GM19328 (cell line): ENCODE data around the gene NEUROG3.

Experiments
- ATAC-seq: cut with Tn5 transposase; IDR thresholded peaks from one replicate; pipeline ENCODE4 v1.9.1; 2021; ENCODE audit warnings: mild to moderate bottlenecking, moderate library complexity; ENCODE audit not compliant: unreplicated experiment

NEUROG3 gene, protein sequence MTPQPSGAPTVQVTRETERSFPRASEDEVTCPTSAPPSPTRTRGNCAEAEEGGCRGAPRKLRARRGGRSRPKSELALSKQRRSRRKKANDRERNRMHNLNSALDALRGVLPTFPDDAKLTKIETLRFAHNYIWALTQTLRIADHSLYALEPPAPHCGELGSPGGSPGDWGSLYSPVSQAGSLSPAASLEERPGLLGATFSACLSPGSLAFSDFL

DNA sequence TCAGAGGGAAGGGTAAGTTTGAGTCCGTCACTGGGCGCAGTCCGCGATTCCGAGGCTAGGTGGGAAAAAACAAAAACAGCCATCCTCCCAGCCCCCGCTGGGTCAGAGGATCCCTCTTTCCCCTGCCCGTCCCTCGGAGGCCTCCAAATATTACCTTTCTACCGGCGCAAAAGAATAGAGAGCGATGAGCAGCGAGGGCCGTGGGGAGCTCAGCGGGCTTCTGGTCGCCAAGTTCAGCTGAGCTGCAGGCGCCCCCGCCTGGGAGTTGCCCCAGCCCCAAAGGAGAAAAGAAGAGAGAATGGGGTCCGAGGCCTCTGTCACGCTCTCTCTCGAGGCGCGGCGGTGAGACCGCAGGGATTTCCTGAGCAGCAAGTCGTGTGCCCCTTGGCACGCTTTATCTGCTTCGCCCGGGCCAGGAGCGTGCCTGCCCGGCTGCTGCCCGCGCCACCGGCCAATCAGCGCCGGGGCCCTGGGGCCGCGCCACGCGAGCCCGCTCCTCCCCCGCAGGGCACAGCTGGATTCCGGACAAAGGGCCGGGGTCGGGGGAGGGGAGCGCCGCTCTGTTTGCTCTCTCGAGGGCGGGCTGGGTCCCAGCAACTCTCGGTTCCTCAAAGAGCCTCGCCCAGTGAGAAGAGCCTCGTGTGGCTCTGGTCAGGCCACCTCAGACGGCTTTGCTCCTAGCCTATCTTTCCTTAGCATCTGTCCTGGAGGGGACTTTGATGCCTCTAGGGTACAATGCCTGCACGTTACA, at the start of gene NEUROG3:
Gene NEUROG3, minus strand, starts transcription at position 367 of the 751 bp plus-strand sequence. CDS start 379 bp downstream, outside the sequence.
- ATAC-seq, result no peak

DNA sequence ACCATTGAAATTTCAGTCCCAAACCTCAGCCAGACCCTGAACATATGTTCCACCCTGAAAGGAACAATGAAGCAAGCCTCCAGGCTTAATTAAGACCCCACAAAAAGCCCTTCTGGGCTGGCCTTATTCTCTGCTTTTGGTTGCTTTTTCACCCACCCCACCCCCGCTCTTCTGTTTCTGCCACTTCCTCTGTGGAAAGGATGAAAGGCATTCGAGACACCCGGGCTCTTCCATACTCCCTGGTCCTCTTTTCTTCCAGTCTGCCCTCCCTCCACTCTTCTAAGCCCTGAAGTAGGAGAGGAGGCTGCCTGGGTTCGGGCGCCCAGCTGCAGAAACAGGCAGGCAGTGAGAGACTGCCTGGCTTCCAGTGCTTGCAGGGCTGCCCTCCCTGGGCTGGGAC, 47.4 kb upstream of the NEUROG3 start:
- ATAC-seq, result no peak

DNA sequence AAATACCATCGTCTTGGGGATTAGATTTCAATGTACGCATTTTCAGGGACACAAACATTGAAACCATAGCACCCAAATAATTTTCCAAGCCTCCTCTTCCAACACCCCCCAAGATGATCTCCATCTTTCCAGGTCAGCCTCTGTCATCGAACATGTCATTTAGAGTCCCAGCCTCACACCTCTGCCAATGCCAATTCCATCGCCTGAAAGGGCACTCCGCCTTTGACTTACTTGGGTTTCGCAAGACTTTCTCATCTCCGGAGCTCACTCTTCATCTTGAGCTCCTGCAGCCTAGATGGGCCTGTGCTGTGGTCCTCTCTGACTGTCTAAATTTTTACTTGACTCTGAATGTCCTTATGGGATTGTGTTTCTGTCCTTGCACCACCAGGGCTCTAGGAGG, 46.4 kb upstream of the NEUROG3 start:
- ATAC-seq, result no peak

DNA sequence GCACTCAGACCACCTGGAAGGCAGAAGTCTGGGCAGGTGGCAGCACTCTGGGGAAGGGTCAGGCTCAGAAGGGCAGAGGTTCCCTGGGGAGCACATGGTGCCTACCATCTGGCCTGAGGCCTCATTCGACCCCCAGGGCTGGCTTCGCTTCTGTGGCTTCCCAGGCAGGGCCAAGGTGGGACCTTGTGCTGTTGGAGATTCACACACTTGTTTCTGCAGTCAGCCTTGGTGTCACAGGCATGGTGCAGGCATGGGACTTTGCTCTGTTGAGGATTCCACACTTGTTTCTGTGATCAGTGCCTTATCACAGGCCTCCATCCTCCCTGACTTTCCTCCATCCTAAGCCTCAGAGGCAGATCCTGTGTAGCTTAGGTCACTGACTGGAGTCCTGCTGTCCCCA, 45.5 kb upstream of the NEUROG3 start:
- ATAC-seq, result no peak

DNA sequence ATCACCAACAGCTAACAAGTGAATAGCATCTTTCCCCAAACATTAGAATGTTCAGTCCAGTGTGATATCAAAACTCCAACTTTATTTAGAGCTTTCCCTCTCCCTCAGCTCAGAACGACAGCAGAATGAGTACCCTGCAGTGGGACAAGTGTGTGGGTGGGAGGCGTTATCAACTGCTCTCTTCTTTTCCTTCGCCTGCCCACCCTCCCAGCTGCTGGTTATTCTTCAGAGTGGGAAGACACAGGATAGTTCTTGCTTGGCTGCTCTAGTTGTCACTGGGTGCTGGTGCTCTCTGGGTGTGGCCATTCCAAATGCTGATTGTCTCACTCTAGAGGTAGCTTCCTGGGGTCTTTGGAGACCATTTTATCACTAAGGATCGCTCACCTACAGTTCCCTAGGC, 43.1 kb upstream of the NEUROG3 start:
- no peak for ATAC-seq

DNA sequence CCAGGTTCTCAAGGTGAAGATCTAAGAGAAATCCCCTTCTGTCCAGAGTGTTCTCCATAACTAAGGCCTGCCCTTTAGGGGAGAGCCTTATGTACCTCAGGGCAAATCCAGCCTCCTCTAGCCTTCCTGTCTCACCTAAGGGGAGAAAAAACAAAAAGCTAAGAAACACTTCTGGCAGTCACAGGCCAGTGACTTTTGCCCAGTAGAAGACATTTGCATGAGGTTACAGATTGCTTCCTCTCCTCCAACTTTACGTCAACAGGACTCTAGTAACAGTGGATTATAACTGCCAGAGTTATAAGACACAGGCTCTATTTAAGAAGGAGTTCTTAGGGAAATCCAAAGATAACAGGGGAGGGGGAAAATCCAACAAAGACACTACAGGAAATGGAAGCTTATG, 40.9 kb upstream of the NEUROG3 start:
- ATAC-seq, result no peak

DNA sequence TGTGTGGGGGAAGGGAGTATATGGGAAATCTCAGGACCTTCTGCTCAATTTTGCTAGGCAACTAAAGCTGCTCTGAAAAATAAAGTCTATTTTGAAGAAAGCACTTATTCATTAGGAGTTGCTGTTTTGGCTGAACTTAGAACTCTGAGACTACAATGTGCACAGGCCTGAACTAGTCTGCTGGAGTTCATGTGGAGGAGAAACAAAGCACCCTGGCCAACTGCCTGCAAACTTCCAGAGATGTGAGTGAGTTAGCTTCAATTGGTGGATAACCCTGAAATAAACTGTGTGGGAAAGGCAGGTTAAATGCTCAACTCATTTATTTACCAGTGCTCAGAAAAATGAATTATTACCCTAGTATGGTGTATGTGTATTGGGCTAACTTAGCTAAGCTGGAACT, 39.5 kb upstream of the NEUROG3 start:
- no peak for ATAC-seq

DNA sequence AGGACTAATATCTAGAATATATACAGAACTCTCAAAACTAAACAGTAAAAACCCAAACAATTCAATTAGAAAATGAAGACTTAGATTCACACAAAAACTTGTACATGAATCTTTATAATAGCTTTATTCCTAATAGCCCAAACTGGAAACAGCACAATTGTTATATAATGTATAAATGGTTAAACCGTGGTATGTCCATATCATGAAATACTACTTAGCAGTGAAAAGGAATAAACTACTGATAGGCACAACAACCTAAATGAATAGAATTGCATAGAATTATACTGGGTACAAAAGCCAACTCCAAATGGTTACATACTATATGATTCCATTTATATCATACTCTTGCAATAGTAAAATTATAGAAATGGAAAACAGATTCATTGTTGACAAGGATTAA, 35.9 kb upstream of the NEUROG3 start:
- ATAC-seq, result no peak

DNA sequence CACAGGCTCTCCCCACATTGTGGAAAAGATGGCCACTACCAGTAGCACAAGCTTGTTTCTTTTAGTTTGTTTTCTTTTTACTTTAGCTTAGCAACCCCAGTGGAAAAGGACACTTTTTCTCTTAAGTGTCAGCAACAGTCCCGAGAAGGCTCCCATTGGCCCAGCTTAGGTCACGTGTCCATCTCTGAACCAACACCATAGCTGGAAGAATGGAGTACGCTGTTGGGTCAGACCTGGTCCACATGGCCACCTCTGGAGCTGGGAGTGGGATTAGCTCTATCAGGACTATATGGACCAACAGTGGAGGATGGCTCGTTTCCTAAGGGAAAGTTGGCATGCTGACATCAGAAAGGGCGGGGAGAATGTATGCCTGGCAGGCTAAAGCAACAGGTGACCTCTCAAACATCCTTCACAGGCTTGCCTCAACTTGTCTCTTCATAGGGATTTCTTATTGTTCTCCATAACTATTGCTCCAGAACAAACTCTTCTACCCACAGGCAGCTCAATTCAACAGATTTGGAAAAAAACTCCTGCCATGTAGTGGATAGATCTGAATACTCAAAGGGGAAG, 27.6 kb upstream of the NEUROG3 start:
- no peak for ATAC-seq

DNA sequence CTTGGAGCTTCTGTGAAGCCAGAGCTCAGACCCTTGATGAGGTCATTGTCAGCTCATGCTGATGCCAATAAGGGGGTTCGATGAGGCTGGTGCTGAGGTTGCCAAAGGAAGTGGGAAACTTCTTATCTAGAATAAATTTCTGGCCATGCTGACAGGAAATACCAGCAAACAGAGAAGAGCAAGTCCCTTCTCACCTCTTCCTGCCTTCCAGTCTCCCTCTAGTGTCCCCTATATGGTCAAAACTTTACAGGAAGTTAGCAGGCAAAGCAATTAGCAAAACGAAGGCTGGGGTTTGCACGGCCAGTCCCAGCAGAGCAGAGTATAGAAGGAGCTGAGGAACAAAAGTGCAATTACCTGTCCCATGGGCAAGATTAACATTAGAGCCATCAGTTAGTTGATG, 15.1 kb upstream of the NEUROG3 start:
- no peak for ATAC-seq

DNA sequence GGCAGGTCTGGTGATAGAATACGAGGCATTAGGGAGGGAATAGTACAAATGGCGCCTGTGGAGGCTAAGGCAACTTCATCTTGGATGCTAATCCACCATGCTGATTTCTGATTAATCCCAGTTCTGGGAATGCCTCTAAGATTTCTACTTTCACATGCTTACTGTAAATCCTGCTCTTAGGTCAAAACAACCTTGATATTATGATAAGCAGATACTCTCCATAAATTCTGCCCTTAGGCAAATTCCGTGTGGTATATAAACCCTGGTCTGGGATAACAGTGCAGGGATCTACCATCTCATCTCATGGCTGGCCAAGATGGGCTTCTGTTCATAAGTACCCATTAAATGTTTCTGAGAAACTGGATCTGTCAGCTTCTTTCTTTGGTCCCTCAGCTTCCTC, 11.4 kb upstream of the NEUROG3 start:
- ATAC-seq, result no peak

DNA sequence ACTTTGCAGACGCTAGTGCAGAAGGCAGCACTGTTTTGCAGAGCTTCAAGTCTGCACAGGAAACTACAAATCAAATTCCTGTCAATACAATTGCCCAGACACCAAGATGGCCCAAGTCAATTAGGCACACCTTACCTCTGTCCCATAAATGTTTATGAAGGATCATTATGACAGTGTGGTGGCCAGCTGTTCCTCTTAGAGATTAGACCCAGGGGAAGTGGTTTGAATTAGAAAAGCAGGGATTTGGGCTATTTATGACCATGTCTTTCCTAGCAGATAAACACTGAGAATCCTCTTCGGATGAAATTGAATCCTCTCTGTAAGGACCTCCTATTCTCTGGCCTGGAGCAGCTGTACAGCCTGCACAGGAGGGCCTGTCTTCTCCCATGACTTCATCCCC, 9.9 kb upstream of the NEUROG3 start:
- ATAC-seq, result no peak

DNA sequence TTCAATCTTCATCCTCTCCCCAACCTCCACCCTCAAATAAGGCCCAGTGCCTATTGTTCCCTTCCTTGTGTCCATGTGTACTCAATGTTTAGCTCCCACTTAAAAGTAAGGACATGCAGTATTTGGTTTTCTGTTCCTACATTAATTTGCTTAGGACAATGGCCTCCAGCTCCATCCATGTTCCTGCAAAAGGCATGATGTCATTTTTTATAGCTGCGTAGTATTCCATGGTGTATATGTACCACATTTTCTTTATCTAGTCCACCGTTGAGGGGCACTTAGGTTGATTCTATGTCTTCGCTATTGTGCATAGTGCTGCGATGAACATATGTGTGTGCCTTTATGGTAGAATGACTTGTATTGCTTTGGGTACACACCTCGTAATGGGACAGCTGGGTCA, 7.2 kb upstream of the NEUROG3 start:
- ATAC-seq, result no peak

DNA sequence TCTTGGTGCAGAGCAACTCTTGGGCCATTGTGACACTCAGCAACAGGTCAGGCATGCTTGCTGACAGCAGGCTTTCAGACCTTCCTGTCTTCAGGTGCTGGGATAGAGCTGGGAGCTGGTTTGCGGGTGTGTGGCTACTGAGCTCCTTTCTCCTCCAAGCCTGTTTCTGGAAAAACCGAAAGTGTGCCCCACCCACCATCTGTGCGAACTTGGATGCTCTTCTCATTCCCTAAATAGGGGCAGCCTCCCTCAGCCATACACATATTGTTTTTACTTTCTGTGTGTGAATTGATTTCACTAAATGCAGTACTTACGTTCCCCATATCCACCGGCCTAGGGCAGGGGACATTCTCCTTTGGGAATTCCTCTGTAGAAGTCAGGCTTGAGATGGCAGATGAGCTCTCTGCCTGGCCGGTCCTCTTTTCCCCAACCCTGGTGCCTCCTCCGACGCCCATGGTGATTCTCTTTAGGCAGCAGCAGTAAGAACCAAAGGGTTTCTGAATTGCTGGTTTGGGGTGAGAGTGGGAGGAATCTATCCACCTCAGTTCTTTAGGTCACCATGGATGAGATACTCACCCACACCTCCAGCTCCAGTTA, 6.3 kb upstream of the NEUROG3 start:
- ATAC-seq, result no peak

DNA sequence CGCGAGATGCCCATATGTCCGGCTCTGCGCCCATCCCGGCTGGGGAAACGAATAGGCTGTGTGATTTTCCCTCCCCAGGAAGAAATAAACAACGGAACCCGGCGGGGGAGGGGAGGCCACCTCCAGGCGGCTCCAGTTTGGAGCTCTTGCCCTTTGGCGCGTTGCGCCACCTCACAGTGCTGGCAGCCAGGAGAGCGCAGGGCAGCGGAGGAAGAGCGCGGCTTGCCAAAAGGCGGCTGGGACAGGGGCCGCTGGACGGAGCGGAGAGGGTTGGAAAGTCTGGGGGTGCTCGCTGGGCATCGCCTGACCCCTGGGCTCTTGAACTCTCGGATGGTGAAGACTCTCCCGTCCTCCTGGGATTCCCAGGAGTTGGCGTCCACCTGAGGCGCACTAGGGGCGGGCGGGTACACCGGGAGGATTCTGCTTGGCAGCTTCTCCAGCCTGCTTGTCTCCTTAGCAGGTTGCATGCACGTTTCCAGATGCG, 5.3 kb upstream of the NEUROG3 start:
- no peak for ATAC-seq

DNA sequence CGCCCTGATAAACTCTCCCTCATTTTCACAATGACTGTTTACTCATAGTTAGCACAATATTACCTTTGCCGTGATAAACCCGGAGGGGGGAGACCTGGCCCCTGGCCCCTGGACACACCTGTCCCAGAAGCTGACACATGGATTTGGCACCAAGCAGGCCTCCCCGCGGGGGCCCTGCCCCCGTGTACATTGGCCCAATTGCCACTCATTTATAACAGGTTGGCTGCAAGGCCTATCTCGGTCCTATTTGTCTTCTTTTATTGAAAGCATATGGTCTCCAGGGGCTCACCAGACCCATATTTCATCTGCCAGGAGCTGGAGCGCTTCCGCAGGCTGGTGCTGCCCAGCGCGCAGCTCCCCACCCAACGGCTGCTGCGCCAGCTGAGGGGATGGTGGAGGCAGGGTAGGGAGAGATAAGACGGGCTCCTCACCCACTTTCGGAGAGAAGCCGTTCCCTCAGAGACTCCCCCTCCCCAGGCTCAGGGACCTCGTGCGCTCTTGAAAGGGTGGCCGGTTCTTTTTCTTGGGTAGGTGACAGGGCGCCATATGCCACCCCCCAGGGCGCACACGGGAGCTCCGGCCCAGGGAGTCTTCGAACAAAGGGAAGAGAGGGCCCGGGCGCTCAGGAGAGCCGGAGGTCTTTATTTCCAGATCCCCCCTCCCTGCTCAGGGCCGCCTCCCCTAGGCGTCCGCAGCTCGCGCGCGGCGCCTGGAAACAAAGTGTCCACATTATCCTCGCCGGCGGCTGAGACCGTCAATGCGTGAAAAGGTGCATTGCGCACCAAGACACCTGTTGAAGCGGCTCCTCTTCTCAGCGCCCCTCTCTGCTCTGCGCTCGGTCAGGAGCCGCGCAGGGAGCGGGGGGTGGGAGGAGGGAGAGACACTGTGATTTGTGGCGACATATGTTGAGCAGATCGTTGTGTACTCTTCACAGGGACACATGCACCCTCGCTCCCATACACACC, 4.3 kb upstream of the NEUROG3 start:
- ATAC-seq, result no peak

DNA sequence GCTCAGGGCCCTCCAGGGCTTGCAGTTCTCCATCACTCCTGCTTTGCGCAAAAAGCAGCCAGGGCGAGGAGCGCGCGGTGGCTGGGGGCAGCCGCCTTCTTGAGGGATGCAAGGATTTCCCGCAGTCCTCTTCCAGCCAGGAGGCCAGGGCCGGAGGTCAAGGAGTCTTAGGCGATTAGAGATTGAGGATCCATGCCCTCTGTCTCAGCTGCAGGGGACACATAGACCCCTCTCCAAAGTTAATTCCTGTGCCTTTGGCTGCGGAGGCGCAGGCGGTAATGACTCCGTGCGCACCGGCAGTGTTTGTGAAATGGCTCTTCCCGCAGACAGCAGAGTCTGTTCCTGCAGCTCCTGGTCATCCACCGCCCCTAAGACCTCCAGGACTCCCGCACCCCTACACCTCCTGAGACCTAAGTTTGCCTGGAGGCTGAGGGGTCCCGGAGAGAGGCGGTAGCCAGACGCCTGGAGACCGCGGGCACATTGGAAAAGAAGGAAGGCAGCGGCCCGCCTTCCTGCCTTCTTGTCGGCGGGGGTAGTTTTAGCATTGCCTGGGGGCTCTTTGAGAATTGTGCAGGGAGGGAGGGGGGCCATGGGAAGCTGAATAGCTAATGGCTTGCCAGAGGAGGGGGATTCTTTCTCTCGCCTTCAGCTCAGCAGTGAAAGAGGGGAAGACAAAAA, 3.3 kb upstream of the NEUROG3 start:
- no peak for ATAC-seq

DNA sequence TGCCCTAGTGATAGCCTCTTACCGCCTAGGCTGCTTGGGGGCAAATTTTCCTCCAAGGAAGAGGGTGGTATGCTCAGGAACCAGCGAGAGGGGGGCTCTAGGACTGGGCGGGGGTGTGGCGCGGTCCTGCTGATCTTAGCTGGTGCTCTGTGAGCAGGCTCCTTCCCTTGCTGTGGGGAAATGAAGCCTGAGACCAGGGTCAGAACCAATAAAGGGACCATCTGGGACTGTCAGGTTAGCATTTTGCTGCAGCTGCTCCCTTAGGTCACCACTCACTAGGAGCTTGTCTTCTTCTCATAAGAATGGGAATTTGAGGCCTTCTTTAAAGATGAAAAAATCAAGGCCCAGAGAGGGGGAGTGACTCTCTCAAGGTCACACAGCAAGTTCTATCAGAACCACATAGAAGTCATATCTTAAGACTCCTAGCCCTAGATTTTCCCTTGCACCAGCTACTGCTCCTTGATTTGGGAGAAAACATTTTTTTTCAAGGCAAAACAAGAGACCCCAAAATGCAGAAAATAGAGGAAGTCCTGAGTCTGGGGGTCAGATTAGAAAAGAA, 2.0 kb upstream of the NEUROG3 start:
- ATAC-seq, result no peak

DNA sequence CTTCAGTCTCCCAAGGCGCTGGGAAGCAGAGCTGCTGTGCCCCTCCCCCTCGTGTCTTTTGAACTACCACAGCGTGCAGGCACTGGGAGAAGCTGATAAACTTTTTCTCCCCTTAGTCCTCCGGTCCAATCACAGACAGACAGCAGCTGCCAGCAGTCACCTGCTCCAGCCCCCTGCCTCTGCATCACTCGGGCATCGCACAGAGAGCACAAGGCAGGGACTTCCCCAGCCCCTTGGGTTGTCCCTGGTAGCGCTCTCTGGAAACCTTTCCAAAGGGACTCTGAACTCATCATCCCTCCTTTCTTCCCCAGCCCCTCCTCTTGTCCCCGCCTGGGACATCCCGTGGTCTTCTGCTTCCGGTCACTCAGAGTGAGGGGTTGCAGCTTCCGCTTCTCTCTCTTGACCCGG, 1.4 kb upstream of the NEUROG3 start:
- ATAC-seq, result no peak
